Right atrium auricular region (tissue), 2 donors: ENCODE results near the gene CHRDL2. TPM values are rescaled to one million over a fixed set of nuclear protein-coding genes. Genes with fewer than 3 reads are reported as not detected.
A peak's percentile ranks its signal among the peaks of the same experiment; 100 is the strongest.

ENCODE experiments used
- DNase-seq: peaks from one replicate; pipeline ENCODE4 v3.0.0-alpha.2; 2019; ENCODE audit warnings: low spot score
- H3K27ac ChIP-seq, 2 donors: fragments of 200-600 bp; sonication (generic); 1 replicate in 1 of 2; 2 replicates in 1 of 2; pipeline ENCODE4 v1.5.1; 2016 to 2019
- H3K27me3 ChIP-seq, 2 donors: fragments of 200-600 bp; sonication (generic); one replicate each; pipeline versions ENCODE4 v1.5.1 to v1.6.0; 2017 to 2019
- H3K36me3 ChIP-seq: fragments of 200-600 bp; sonication (generic); one replicate; pipeline ENCODE4 v1.5.1; 2016
- H3K4me1 ChIP-seq, 2 donors: fragments of 200-600 bp; sonication (generic); one replicate each; pipeline versions ENCODE4 v1.5.1 to v1.6.0; 2017 to 2019
- H3K4me3 ChIP-seq, 2 donors: fragments of 200-600 bp; sonication (generic); 1 replicate in 1 of 2; 2 replicates in 1 of 2; pipeline ENCODE4 v1.5.1; 2017 to 2019; ENCODE audit warnings: mild to moderate bottlenecking in 1 of 2, moderate library complexity in 1 of 2
- H3K9me3 ChIP-seq, 2 donors: fragments of 200-600 bp; sonication (generic); one replicate each; pipeline ENCODE4 v1.5.1; 2019
- total RNA-seq, 2 donors: library from RNA; depleted of rRNA; stranded (reverse); fragments of >200 nt; gene quantifications; one replicate each; pipeline ENCODE4 v1.1.0, GENCODE V29; 2016
- TF ChIP-seq, protein P1 (sequence below), 2 donors: fragments of 200-600 bp; sonication (generic); IDR thresholded peaks; one replicate each; pipeline ENCODE4 v1.5.1; 2019; ENCODE audit warnings: antibody characterized with exemption in 2 of 2

CHRDL2 gene
- total RNA-seq, 2 donors from 2014 or later: 2.0 to 4.2 TPM

DNA sequence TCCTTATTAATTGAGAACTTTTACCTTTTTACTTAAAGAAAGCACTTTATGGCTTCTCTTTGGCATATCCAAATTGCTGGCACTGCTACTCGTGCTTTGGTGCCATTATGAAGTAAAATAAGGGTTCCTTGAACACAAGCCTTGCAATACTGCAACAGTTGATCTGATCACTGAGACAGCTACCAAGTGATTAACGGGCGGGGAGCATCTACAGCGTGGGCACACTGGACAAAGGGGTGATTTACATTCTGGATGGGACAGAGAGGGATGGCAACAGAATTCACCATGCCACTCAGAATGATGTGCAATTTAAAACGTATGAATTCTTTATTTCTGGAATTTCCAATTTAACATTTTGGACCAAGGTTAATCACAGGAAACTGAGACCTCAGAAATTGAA lies 7.7 kb downstream of the CHRDL2 start:
- Histone ChIP-seq H3K4me3 (no peak overlapping the region), H3K4me1 (peaks cover 0 to 21% of the 10 kb centered on the region in 2 donors), H3K36me3 (no peaks in the 10 kb centered on the region), H3K27ac (no peak overlapping the region), H3K27me3 (no peaks in the 10 kb centered on the region), H3K9me3 (no peaks in the 10 kb centered on the region)
- DNase-seq: no peak
- TF ChIP-seq, protein P1, sequence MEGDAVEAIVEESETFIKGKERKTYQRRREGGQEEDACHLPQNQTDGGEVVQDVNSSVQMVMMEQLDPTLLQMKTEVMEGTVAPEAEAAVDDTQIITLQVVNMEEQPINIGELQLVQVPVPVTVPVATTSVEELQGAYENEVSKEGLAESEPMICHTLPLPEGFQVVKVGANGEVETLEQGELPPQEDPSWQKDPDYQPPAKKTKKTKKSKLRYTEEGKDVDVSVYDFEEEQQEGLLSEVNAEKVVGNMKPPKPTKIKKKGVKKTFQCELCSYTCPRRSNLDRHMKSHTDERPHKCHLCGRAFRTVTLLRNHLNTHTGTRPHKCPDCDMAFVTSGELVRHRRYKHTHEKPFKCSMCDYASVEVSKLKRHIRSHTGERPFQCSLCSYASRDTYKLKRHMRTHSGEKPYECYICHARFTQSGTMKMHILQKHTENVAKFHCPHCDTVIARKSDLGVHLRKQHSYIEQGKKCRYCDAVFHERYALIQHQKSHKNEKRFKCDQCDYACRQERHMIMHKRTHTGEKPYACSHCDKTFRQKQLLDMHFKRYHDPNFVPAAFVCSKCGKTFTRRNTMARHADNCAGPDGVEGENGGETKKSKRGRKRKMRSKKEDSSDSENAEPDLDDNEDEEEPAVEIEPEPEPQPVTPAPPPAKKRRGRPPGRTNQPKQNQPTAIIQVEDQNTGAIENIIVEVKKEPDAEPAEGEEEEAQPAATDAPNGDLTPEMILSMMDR (IDR thresholded peaks at IDR 0.05): no peak

DNA sequence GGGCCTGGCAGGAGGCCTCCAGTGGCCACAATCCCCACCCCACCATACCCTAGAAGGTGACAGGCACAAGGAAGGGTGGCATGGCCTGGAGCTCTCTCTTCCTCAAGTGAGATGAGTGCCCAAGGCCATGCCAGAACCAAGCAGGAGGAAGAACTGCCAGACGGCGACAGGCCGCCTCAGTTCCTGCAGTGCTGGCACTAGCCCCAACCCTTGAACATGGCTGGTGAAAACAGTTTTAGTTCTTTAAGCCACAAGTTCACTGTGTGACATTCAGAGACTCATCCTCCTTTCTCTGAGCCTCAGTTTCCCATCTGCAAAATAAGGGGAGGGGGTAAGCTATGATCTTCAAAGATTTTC lies 9.8 kb downstream of the CHRDL2 start:
- TF ChIP-seq, protein P1 (IDR thresholded peaks at IDR 0.05): no peak
- Histone ChIP-seq H3K4me1 (peaks cover 0 to 26% of the 10 kb centered on the region in 2 donors), H3K36me3 (no peaks in the 10 kb centered on the region), H3K27ac (peak overlapping the region; percentile 41 to 67), H3K4me3 (no peak overlapping the region), H3K9me3 (no peaks in the 10 kb centered on the region), H3K27me3 (no peaks in the 10 kb centered on the region)
- no peak for DNase-seq

DNA sequence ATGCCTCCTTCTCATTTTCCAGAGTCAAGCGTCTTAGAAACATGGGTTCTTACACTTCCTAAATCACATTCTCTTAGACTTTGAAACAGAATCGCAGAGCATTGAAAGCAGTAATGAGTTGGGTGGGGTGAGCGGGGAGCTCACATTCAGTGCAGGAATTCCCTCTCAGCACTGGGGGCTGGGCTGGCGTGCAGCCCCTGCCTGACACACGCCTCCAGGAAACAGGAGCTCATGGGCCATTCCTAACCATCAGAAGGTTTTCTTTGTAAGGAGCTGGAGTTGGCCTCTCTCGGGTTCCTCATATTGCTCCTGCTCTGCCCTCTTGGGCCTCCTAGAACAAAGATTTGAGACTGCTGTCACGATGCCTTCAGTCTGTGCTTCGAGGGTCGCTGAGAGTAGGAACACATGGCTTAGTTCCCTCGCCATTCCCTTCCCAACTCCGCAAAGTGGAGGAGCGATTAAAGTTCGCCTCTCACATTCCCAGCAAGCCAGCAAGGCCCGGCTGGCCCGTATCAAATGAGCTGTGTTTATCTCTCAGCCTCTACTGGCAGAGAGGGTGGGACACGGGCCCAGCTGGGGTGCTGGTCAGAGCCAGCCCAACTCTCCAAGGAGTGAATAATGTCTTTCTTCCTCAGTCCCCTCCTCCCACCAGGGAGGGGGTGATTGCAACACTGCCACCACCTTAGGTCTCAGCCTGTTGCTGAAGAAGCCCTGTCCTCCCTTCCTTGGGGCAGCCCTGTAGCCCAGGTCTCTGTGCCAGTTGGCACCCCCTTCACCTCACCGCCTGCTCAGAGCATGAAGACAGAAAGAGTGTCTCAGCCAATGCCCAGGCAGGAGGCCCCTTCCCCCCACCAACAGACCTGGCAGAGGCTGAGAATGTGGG lies 10.4 kb downstream of the CHRDL2 start:
- Histone ChIP-seq H3K36me3 (no peaks in the 10 kb centered on the region), H3K9me3 (no peaks in the 10 kb centered on the region), H3K27me3 (no peaks in the 10 kb centered on the region), H3K4me1 (peaks cover 0 to 23% of the 10 kb centered on the region in 2 donors), H3K4me3 (no peak overlapping the region), H3K27ac (peak overlapping the region; percentile 41 to 67)
- DNase-seq: peak; percentile 86
- TF ChIP-seq, protein P1 (IDR thresholded peaks at IDR 0.05): no peak

DNA sequence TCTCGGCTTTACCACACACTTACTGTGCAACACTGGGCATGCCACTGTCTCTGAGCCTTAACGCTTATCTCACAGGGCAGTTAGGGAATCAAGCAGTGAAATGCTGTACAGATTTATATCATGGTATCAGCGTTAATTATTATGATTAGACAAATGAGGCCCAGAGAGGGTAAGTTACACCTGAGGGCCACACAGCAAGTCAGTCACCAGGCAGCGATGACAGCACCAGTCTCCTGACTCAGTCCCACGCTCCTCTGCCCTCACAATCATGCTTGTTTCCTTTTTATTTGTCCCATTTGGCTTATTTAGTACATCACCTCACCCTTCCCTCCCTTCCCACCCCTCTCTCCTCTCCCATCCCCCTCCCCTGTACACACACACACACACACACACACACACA lies 12.2 kb downstream of the CHRDL2 start:
- DNase-seq: no peak
- H3K9me3 ChIP-seq: no peaks in the 10 kb centered on the region
- no peaks in the 10 kb centered on the region for H3K27me3 ChIP-seq
- H3K4me1 ChIP-seq: peaks cover 0 to 23% of the 10 kb centered on the region in 2 donors
- TF ChIP-seq, protein P1 (IDR thresholded peaks at IDR 0.05): no peak
- no peaks in the 10 kb centered on the region for H3K36me3 ChIP-seq
- no peak overlapping the region for H3K4me3 ChIP-seq
- no peak overlapping the region for H3K27ac ChIP-seq

DNA sequence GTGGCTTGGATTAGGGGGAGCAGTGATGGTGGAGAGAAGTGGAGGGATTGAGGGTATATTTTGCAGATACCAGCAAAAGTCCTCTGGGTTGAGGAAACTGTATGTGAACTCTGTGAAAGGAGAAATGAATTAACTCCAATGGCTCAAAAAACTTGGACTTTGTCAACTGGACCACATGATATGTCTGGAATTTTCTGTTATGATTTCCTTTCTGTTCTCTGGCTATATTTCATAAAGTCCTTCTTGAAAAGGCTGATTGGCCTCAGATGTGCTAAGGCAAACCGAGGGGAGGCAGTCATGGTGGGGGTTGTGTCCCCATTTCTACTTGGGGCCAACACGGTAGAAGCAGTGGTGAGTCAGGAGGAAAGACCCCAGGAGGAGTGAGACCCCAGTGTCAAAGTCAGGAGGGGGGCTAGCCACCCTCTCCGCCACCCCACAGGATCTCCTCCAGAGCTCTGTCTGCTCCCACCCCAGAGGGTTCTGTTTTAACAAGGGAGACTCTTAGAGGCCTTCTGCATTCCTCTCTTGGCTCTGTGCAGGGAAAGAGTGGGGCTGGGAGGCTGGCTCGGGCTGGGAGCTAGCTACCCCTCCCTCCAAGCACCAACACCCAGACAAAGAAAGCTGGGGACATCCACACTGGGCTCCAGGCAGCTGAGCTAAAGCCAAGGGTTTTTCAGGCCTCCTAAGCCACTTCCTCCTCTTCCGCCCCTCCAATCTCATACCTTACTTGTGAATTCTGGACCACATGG lies 13.8 kb downstream of the CHRDL2 start:
- H3K4me3 ChIP-seq: no peak overlapping the region
- TF ChIP-seq, protein P1 (IDR thresholded peaks at IDR 0.05): no peak
- no peak for DNase-seq
- H3K4me1 ChIP-seq: peaks cover 0 to 23% of the 10 kb centered on the region in 2 donors
- no peaks in the 10 kb centered on the region for H3K27me3 ChIP-seq
- peak overlapping the region; percentile 22 to 59 for H3K27ac ChIP-seq
- H3K9me3 ChIP-seq: no peaks in the 10 kb centered on the region
- no peaks in the 10 kb centered on the region for H3K36me3 ChIP-seq
